Mesodermal cell (in vitro differentiated cells): ENCODE results near the gene ZNF267.
"Not testable (repeated sequence)": the region's sequence is repeated elsewhere in the genome, so short reads cannot be mapped to it uniquely, and the experiment has no call there.

Experiments used
- H3K27ac ChIP-seq: 2 replicates; pipeline ENCODE4 v1.7.0; 2013; ENCODE audit warnings: mild to moderate bottlenecking, low read depth, low read length, moderate library complexity; ENCODE audit not compliant: severe bottlenecking
- H3K36me3 ChIP-seq: 2 replicates; pipeline ENCODE4 v1.7.1; 2013; ENCODE audit warnings: mild to moderate bottlenecking, low read length, moderate library complexity; ENCODE audit not compliant: control insufficient read depth, insufficient read depth
- H3K4me1 ChIP-seq: one replicate; pipeline ENCODE4 v1.7.1; 2013; ENCODE audit warnings: mild to moderate bottlenecking, low read length; ENCODE audit not compliant: insufficient read depth, control insufficient read depth, poor library complexity, severe bottlenecking
- H3K4me3 ChIP-seq: 2 replicates; pipeline ENCODE4 v1.7.0; 2013; ENCODE audit warnings: low read length, control low read depth, mild to moderate bottlenecking; ENCODE audit not compliant: insufficient read depth, poor library complexity, severe bottlenecking; ENCODE audit errors: extremely low read depth
- H3K9me3 ChIP-seq: 2 replicates; pipeline ENCODE4 v1.7.1; 2013; ENCODE audit warnings: mild to moderate bottlenecking, low read length, moderate library complexity; ENCODE audit not compliant: control insufficient read depth
- WGBS, 2 experiments: methylation state at CpG; one replicate each; pipeline ENCODE4 v1.1.5; 2013; ENCODE audit warnings: missing lambda C conversion rate in 2 of 2; ENCODE audit not compliant: insufficient coverage in 2 of 2; 5-methylcytosine and 5-hydroxymethylcytosine counted together

Gene ZNF267

DNA sequence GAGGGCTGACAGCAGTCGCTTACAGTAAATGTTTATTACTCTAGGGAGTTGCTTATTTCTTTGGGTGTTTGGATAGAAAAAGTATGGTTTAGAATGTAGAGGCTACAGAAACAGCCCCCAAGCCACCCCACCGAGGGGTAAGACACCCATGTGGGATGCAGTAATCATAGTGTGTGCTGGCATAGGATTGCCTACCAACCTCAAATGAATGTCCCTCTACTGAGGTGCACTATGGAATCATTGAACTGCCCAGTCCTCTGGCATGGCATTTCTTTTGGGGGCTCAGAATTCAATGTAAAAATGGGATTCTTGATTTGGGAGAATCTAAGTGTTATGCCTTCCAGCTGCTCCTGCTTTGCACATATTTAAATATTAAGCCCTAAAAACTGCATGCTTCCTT lies 46.8 kb downstream of the ZNF267 start:
- Histone ChIP-seq H3K27ac (no peak overlapping the region), H3K36me3 (peaks cover 26% of the 10 kb centered on the region), H3K9me3 (peaks cover 65% of the 10 kb centered on the region), H3K4me3 (no peak overlapping the region), H3K4me1 (no peaks in the 10 kb centered on the region)
- 100% methylated on average over 2 of the region's 2 CpGs for WGBS, 2 experiments

DNA sequence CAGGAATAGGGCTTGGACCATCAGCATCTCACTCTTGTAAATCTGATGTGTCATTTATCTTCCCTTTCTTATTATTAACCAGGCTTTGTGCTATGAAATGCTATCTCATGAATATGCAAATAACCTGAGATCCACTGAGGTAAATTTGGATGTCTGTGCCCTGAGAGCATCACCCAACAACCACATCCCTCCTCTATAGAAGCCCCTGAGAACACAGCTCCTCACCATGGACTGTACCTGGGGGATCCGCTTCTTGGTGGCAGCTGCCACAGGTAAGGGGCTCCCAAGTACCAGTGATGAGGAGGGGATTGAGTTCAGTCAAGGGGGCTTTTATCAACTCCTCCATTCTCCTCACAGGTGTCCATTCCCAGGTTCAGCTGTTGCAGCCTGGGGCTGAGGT lies 78.2 kb downstream of the ZNF267 start:
- WGBS, 2 experiments = no CpG with 5 or more reads among the region's 1 CpG
- H3K4me3 ChIP-seq, H3K36me3 ChIP-seq, H3K4me1 ChIP-seq, H3K27ac ChIP-seq: not testable (repeated sequence)
- peaks cover 10% of the 10 kb centered on the region for H3K9me3 ChIP-seq

DNA sequence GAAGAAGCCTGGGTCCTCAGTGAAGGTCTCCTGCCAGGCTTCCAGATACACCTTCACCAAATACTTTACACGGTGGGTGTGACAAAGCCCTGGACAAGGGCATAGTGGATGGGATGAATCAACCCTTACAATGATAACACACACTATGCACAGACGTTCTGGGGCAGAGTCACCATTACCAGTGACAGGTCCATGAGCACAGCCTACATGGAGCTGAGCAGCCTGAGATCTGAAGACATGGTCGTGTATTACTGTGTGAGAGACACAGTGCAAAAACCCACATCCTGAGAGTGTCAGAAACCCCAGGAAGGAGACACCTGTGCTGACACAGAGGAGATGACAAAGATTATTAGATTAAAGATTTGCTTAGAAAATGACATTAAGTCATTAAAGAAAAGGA lies 78.6 kb downstream of the ZNF267 start:
- not testable (repeated sequence) for H3K36me3 ChIP-seq, H3K27ac ChIP-seq, H3K4me3 ChIP-seq, H3K4me1 ChIP-seq, H3K9me3 ChIP-seq
- no CpG with 5 or more reads among the region's 3 CpGs for WGBS, 2 experiments

DNA sequence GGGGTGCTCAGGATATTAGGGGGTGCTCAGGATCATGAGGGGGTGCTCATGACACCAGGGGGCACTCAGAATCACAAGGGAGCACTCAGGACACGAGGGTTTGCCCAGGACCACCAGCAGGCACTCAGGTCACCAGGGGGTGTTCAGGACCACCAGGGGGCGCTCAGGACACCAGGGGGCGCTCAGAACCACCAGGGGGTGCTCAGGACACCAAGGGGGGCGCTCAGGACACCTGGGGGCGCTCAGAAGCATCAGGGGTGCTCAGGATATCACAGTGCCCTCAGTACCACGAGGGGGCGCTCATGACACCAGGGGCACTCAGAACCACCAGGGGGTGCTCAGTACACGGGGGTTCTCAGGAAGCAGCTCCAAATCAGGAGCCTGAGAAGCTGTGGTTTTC lies 82.6 kb downstream of the ZNF267 start:
- not testable (repeated sequence) for H3K4me1 ChIP-seq, H3K27ac ChIP-seq, H3K4me3 ChIP-seq, H3K36me3 ChIP-seq, H3K9me3 ChIP-seq
- WGBS, 2 experiments = no CpG with 5 or more reads among the region's 8 CpGs

DNA sequence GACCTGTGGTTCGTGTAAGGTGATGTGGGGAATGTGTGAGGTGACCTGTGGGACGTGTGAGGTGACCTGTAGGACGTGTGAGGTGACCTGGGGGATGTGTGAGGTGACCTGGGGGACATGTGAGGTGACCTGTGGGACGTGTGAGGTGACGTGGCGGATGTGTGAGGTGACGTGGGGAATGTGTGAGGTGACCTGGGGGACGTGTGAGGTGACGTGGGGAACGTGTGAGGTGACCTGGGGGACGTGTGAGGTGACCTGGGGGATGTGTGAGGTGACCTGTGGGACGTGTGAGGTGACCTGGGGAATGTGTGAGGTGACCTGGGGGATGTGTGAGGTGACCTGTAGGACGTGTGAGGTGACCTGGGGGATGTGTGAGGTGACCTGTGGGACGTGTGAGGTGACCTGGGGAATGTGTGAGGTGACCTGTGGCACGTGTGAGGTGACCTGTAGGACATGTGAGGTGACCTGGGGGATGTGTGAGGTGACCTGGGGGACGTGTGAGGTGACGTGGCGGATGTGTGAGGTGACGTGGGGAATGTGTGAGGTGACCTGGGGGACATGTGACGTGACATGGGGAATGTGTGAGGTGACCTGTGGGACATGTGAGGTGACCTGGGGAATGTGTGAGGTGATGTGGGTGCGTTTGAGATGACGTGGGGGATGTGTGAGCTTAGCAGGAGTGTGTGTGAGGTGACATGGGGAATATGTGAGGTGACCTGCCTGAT lies 86.7 kb downstream of the ZNF267 start:
- WGBS, 2 experiments = 37 to 53% methylated on average over 13 to 19 of the region's 22 CpGs
- H3K27ac ChIP-seq, H3K4me3 ChIP-seq, H3K36me3 ChIP-seq, H3K9me3 ChIP-seq, H3K4me1 ChIP-seq: not testable (repeated sequence)
